22Rv1 (cell line): Measurements from ENCODE around the gene TOR1AIP2.

Experiments
- ZFX ChIP-seq: fragments of 450-650 bp; IDR thresholded peaks from 2 replicates; pipeline ENCODE4 v1.6.1; 2017; ENCODE audit warnings: antibody characterized with exemption, borderline replicate concordance
- TF ChIP-seq, protein P1 (sequence below): fragments of 450-650 bp; IDR thresholded peaks from 2 replicates; pipeline ENCODE4 v1.5.1; 2017; ENCODE audit warnings: mild to moderate bottlenecking

DNA sequence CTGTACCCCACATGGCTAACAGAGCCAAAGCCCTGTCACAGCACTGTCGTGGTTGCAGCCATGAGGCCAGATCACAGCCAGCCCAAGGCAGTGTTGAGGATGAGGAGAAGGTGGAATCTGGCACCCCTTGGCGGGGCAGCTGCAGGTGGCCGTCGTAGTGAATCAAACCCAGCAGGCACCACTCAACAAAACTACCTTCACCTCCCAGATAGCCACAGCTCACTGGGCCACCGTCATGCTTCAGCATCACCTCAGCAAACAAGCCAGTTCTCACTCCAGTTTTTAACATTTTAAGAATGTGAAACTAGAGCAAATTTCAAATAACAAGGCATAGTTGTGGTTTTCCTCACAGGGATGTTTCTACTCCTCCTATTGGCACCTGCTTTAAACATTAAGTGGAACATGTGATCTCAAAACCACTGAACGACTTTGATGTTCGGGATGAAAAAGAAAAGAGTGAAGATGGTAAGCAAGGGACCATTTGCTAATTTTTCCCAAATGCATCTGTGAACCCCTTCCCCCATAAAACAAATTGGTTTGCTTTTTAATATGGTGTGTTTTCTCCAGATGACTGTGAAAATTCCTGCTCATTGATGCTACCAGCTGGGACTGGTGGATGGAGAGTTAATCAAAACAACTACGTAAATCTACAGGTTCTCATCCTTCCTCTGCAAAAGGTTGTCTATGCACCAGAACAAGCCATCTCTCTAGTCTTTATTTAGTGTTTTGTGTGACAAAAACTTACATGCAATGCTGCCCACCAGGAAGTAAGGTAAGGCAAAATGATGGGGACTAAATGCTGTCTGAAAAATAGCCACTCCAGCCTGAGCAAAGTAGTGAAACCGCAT, 45.5 kb downstream of the TOR1AIP2 start:
- TF ChIP-seq, protein P1, sequence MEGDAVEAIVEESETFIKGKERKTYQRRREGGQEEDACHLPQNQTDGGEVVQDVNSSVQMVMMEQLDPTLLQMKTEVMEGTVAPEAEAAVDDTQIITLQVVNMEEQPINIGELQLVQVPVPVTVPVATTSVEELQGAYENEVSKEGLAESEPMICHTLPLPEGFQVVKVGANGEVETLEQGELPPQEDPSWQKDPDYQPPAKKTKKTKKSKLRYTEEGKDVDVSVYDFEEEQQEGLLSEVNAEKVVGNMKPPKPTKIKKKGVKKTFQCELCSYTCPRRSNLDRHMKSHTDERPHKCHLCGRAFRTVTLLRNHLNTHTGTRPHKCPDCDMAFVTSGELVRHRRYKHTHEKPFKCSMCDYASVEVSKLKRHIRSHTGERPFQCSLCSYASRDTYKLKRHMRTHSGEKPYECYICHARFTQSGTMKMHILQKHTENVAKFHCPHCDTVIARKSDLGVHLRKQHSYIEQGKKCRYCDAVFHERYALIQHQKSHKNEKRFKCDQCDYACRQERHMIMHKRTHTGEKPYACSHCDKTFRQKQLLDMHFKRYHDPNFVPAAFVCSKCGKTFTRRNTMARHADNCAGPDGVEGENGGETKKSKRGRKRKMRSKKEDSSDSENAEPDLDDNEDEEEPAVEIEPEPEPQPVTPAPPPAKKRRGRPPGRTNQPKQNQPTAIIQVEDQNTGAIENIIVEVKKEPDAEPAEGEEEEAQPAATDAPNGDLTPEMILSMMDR = no peak
- TF ChIP-seq ZFX = no peak
